Midbrain (tissue), 1 donor: ENCODE results near the gene MTHFSD.

Experiments used
- DNase-seq: peaks from one replicate; lab custom pipeline; 2025; lab: John Stamatoyannopoulos, UW

The MTHFSD gene

GRCh38 chr16:86581458-86581857 is 26.4 kb upstream of the MTHFSD start:
- DNase-seq: no peak

GRCh38 chr16:86580791-86581170 is 25.7 kb upstream of the MTHFSD start:
- DNase-seq: no peak

GRCh38 chr16:86580063-86580790 is 25.2 kb upstream of the MTHFSD start:
- DNase-seq: no peak

GRCh38 chr16:86579268-86580062 is 24.4 kb upstream of the MTHFSD start:
- no peak for DNase-seq

- DNase-seq: no peak
Observed at GRCh38 chr16:86578611-86579267, 23.7 kb upstream of the MTHFSD start.

GRCh38 chr16:86578061-86578599 is 23.1 kb upstream of the MTHFSD start, which contains the start of gene FOXL1:
Gene FOXL1, plus strand, starts transcription at chr16:86578549. Its CDS starts 175 bp downstream, at chr16:86578724.
- no peak for DNase-seq

- DNase-seq: no peak
Observed at GRCh38 chr16:86577314-86577971, 22.4 kb upstream of the MTHFSD start.

GRCh38 chr16:86576591-86577313 is 21.7 kb upstream of the MTHFSD start:
- DNase-seq: no peak

GRCh38 chr16:86575754-86576557 is 20.9 kb upstream of the MTHFSD start:
- DNase-seq: no peak

- no peak for DNase-seq
Observed at GRCh38 chr16:86575095-86575685, 20.2 kb upstream of the MTHFSD start.

- no peak for DNase-seq
Observed at GRCh38 chr16:86574646-86575045, 19.6 kb upstream of the MTHFSD start.

- no peak for DNase-seq
Observed at GRCh38 chr16:86573646-86574508, 18.8 kb upstream of the MTHFSD start.

- DNase-seq: no peak
Observed at GRCh38 chr16:86573215-86573614, 18.2 kb upstream of the MTHFSD start.

- no peak for DNase-seq
Observed at GRCh38 chr16:86572606-86573005, 17.6 kb upstream of the MTHFSD start.

- no peak for DNase-seq
Observed at GRCh38 chr16:86572041-86572521, 17.0 kb upstream of the MTHFSD start.

GRCh38 chr16:86571530-86571915 is 16.5 kb upstream of the MTHFSD start:
- no peak for DNase-seq

GRCh38 chr16:86570558-86571529 is 15.8 kb upstream of the MTHFSD start:
- DNase-seq: no peak
